ENCODE results near the gene FERMT3.

The FERMT3 gene

DNA sequence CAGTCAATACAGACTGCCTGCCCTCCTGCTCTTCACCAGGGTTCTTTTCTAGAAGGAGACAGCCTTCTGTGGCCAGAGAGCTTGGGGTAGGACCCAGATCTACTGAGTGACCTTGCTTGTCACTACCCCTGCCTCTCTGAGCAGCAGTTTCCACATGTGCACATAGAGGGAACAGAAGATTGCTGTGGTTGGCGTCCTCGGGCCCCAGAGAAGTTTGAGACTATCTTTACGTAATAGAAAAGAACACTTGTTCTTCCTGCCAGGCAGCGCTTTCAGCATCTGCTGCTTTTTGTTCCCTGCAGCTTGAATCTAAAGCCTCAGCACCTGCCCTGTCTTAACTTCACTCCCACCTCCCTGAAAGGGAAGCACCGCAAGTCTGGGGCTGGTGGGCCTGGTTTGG is 32.5 kb downstream of the FERMT3 start:
- Histone ChIP-seq H4K20me1 (ENCODE audit: insufficient read depth, low read length) (peaks cover 30% of the 10 kb centered on the region), H3K79me2 (ENCODE audit: insufficient read depth, low read length) (peaks cover 41% of the 10 kb centered on the region), H3K4me1 (ENCODE audit: insufficient read depth, low read length) (peaks cover 55% of the 10 kb centered on the region), H3K9me3 (ENCODE audit: insufficient read depth, low read length, severe bottlenecking) (no peaks in the 10 kb centered on the region), H3K9ac (ENCODE audit: low read depth, low read length) (0 out of 2 replicates have a peak overlapping the region, but pooled peaks have one; percentile 5), H2AFZ (ENCODE audit: low read depth, low read length) (no peak overlapping the region), H3K4me3 (ENCODE audit: low read depth in 1 of 2, low read length in 2 of 2) (no peak overlapping the region), H3K36me3 (ENCODE audit: insufficient read depth, low read length) (peaks cover 54% of the 10 kb centered on the region), H3K27ac (ENCODE audit: low read length) (no peak overlapping the region), H3K4me2 (ENCODE audit: insufficient read depth, low read length) (no peak overlapping the region), H3K27me3 (ENCODE audit: insufficient read depth, low read length, poor library complexity) (no peaks in the 10 kb centered on the region)
- DNase-seq = no peak
- no peak for ATAC-seq (ENCODE audit: insufficient read depth, low read depth)
- no peak for TF ChIP-seq EZH2 (IDR thresholded peaks at IDR 0.05; ENCODE audit: borderline replicate concordance, low read depth, low read length, severe bottlenecking)
- TF ChIP-seq, protein P1, sequence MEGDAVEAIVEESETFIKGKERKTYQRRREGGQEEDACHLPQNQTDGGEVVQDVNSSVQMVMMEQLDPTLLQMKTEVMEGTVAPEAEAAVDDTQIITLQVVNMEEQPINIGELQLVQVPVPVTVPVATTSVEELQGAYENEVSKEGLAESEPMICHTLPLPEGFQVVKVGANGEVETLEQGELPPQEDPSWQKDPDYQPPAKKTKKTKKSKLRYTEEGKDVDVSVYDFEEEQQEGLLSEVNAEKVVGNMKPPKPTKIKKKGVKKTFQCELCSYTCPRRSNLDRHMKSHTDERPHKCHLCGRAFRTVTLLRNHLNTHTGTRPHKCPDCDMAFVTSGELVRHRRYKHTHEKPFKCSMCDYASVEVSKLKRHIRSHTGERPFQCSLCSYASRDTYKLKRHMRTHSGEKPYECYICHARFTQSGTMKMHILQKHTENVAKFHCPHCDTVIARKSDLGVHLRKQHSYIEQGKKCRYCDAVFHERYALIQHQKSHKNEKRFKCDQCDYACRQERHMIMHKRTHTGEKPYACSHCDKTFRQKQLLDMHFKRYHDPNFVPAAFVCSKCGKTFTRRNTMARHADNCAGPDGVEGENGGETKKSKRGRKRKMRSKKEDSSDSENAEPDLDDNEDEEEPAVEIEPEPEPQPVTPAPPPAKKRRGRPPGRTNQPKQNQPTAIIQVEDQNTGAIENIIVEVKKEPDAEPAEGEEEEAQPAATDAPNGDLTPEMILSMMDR (IDR thresholded peaks at IDR 0.05; ENCODE audit: borderline replicate concordance, extremely low read depth, low read length, poor library complexity, severe bottlenecking) = no peak

DNA sequence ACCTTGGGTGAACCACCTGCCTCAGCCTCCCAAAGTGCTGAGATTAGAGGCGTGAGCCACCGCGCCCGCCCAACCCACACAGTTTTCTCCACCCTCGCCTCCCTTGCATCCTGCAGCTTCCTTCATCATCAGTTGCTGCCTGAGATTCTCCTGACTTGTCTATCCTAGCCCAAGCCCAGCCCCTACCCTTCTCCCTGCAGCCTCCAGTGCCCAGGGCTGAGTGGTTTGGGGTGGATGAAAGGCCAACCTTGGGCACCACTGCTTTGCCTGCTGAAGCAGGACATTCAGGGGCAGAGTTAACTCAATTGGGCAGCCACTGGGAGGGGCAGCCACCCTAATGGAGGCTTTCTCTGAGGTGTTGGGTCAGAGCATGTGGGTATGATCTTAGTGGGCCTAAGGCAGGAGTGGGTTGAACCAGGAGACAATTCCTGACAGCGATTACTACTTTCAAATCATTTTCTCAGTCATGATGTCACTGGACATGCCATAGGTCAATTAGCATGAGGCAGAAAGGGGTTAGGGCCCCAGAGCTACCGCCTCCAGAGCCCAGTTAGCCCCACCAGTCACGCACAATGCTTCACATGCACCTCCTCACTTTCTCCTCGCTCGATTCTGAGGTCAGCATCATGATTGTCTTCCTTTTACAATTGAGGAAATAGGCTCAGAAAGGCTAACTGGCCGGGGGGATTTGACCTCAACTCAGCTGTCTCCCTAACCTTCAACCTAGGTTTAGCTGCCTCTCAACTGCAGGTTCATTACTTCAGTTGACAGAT is 33.3 kb downstream of the FERMT3 start:
- ATAC-seq (ENCODE audit: insufficient read depth, low read depth) (no peak), DNase-seq (no peak)
- no peaks in the 10 kb centered on the region for H3K9me3 ChIP-seq (ENCODE audit: insufficient read depth, low read length, severe bottlenecking)
- peaks cover 60% of the 10 kb centered on the region for H3K4me1 ChIP-seq (ENCODE audit: insufficient read depth, low read length)
- H3K9ac ChIP-seq (ENCODE audit: low read depth, low read length) = peak overlapping the region; percentile 67
- H3K27me3 ChIP-seq (ENCODE audit: insufficient read depth, low read length, poor library complexity) = no peaks in the 10 kb centered on the region
- peaks cover 35% of the 10 kb centered on the region for H4K20me1 ChIP-seq (ENCODE audit: insufficient read depth, low read length)
- H3K4me2 ChIP-seq (ENCODE audit: insufficient read depth, low read length) = peak overlapping the region; percentile 93
- H3K36me3 ChIP-seq (ENCODE audit: insufficient read depth, low read length) = peaks cover 62% of the 10 kb centered on the region
- peaks cover 45% of the 10 kb centered on the region for H3K79me2 ChIP-seq (ENCODE audit: insufficient read depth, low read length)
- H3K27ac ChIP-seq (ENCODE audit: low read length) = peak overlapping the region; percentile 87
- peak overlapping the region; percentile 20 to 65; a peak in 3 of 4 replicates for H3K4me3 ChIP-seq (ENCODE audit: low read depth in 1 of 2, low read length in 2 of 2)
- peak overlapping the region; percentile 78 for H2AFZ ChIP-seq (ENCODE audit: low read depth, low read length)
- TF ChIP-seq, protein P1 (IDR thresholded peaks at IDR 0.05; ENCODE audit: borderline replicate concordance, extremely low read depth, low read length, poor library complexity, severe bottlenecking) = no peak
- no peak for TF ChIP-seq EZH2 (IDR thresholded peaks at IDR 0.05; ENCODE audit: borderline replicate concordance, low read depth, low read length, severe bottlenecking)

DNA sequence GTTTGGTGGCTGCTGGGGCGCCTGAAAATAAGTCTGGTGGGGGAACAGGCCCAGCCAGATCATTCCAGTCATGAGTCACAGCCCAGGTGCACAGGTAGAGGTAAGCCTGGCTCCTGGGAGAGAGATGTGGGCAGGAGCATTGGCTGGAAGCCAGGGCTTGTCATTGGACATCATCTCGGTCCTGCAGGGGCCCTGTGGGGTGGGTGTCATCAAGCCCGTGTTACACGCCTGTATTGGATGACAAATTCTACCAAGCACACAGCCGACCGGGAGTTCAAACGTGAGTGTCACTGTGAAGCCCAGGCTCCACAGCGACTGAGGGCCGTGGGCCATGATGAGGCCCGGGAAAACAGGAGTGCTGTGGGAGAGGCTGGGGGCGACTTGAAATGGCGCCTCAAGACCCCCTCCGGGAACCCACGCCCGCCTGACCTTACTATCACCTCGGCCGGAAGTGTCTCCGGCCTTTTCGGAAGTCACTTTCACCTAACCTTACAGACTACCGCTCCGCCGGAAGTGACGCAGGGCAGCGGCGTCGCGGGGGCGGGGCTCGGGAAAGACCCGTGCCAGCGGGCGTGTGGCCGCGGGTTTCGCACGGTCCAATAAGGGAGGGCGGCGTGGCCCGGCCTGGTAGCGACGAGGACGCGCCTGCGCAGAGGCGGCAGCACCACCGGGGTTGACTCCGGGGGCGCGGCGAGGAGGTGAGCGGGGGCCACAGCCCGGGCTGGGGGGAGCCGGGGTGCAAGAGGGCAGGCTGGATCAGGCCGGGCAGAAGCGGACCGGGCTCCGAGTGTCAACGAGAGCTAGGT is 34.1 kb downstream of the FERMT3 start, which contains the start of gene FKBP2:
Gene FKBP2, plus strand, starts transcription at position 661 of the 806 bp plus-strand sequence. CDS start 1,293 bp downstream, outside the sequence.
- Histone ChIP-seq H4K20me1 (ENCODE audit: insufficient read depth, low read length) (peaks cover 36% of the 10 kb centered on the region), H3K9ac (ENCODE audit: low read depth, low read length) (peak within 1 kb of the TSS; percentile 67), H3K4me1 (ENCODE audit: insufficient read depth, low read length) (peaks cover 60% of the 10 kb centered on the region), H3K9me3 (ENCODE audit: insufficient read depth, low read length, severe bottlenecking) (no peaks in the 10 kb centered on the region), H3K36me3 (ENCODE audit: insufficient read depth, low read length) (peaks cover 64% of the 10 kb centered on the region), H3K27ac (ENCODE audit: low read length) (peak within 1 kb of the TSS; percentile 87), H3K79me2 (ENCODE audit: insufficient read depth, low read length) (peaks cover 45% of the 10 kb centered on the region), H2AFZ (ENCODE audit: low read depth, low read length) (peak within 1 kb of the TSS; percentile 78), H3K4me2 (ENCODE audit: insufficient read depth, low read length) (peak within 1 kb of the TSS; percentile 93), H3K27me3 (ENCODE audit: insufficient read depth, low read length, poor library complexity) (no peaks in the 10 kb centered on the region), H3K4me3 (ENCODE audit: low read depth in 1 of 2, low read length in 2 of 2) (peak within 1 kb of the TSS; percentile 65 to 89)
- TF ChIP-seq EZH2 (IDR thresholded peaks at IDR 0.05; ENCODE audit: borderline replicate concordance, low read depth, low read length, severe bottlenecking) = no peak
- TF ChIP-seq, protein P1 (IDR thresholded peaks at IDR 0.05; ENCODE audit: borderline replicate concordance, extremely low read depth, low read length, poor library complexity, severe bottlenecking) = no peak
- DNase-seq = peak; percentile 98
- peak; percentile 67 for ATAC-seq (ENCODE audit: insufficient read depth, low read depth)
